RWPE1 (cell line): ENCODE measurements around the gene TDRD7.
A peak's percentile ranks its signal among the peaks of the same experiment; 100 is the strongest.

Experiments used
- CTCF ChIA-PET: fragments of 350-600 bp; sonication (Branson Sonifier 250); formaldehyde crosslinking; extraction: SDS; loops from one replicate; lab custom pipeline; 2021; lab: Yijun Ruan, JAX
- POLR2A ChIA-PET: fragments of 400-600 bp; formaldehyde crosslinking; extraction: SDS; loops from one replicate; lab custom pipeline; 2020; ENCODE audit warnings: antibody characterized with exemption; ENCODE audit not compliant: low non-redundant PET; lab: Yijun Ruan, JAX
- DNase-seq: peaks from one replicate; pipeline ENCODE4 v3.0.0; 2012; ENCODE audit warnings: low spot score
- H3K27ac ChIP-seq: fragments of 450-650 bp; 2 replicates; pipeline ENCODE4 v1.5.1; 2017
- CTCF ChIP-seq: fragments of 450-650 bp; conservative IDR thresholded peaks from 2 replicates; pipeline ENCODE4 v1.5.1; 2017; ENCODE audit warnings: low read depth, mild to moderate bottlenecking

The TDRD7 gene

GRCh38 chr9:97394881-97395280, 17.0 kb upstream of the TDRD7 start:
- H3K27ac ChIP-seq: no peak overlapping the region
- POLR2A ChIA-PET: no interaction called here
- DNase-seq: no peak
- CTCF ChIA-PET: interaction anchor here (4.2 kb wide), 1 partner anchor 8 kb away, joined by 31 read pairs; no protein-coding TSS in a partner anchor
- TF ChIP-seq CTCF: no peak

DNA sequence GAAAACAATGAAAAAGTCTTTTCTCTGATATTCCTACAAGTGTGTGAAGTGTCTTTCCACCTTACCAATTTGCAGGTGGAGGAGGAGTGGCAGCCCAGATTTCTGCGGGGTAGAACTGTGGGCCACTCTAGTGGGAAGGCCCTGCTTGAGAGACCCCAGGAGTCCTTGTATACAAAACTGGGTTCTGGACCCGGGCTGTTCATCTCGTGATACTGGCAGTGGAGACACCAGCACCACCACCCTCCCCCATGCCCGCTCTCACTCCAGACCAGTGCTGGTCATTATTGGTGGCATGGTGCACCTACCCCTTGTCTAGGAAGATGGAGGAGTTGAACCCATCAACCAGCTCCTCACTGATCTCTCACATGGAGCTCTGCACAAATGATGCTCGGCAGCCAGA, 16.2 kb upstream of the TDRD7 start:
- no peak for TF ChIP-seq CTCF
- H3K27ac ChIP-seq: no peak overlapping the region
- ChIA-PET POLR2A (no interaction called here), CTCF (interaction anchor here (4.2 kb wide), 1 partner anchor 9 kb away, joined by 31 read pairs; no protein-coding TSS in a partner anchor)
- no peak for DNase-seq

- no peak for DNase-seq
- POLR2A ChIA-PET: no interaction called here
These were observed 15.6 kb upstream of the TDRD7 start for GRCh38 chr9:97396256-97396655.

GRCh38 chr9:97397220-97397619, 14.7 kb upstream of the TDRD7 start:
- no peak for TF ChIP-seq CTCF
- no peak overlapping the region for H3K27ac ChIP-seq
- ChIA-PET POLR2A (no interaction called here), CTCF (interaction anchor here (1.1 to 4.2 kb wide), 2 partner anchors 10 to 540 kb away, joined by 5 to 31 read pairs; no protein-coding TSS in a partner anchor)
- DNase-seq: no peak

More at GRCh38 chr9:97396256-97396655, 15.6 kb upstream of the TDRD7 start:
- CTCF ChIA-PET: interaction anchor here (0.7 to 4.2 kb wide), 2 partner anchors 9 to 10 kb away, joined by 3 to 31 read pairs; no protein-coding TSS in a partner anchor
- TF ChIP-seq CTCF: no peak
- H3K27ac ChIP-seq: no peak overlapping the region

GRCh38 chr9:97398999-97399758, 12.7 kb upstream of the TDRD7 start:
- H3K27ac ChIP-seq: no peak overlapping the region
- DNase-seq: peak; percentile 100
- peak; percentile 98 for TF ChIP-seq CTCF
- ChIA-PET CTCF (interaction anchor here (0.6 to 4.2 kb wide), 11 partner anchors 9 to 542 kb away, joined by 3 to 31 read pairs (median 3); no protein-coding TSS in a partner anchor), POLR2A (no interaction called here)

- CTCF ChIA-PET: interaction anchor here (0.6 to 3.1 kb wide), 3 partner anchors 17 to 79 kb away, joined by 3 to 18 read pairs (median 4); no protein-coding TSS in a partner anchor
These were observed 8.1 kb upstream of the TDRD7 start for GRCh38 chr9:97403746-97404316.

More at GRCh38 chr9:97403746-97404316, 8.1 kb upstream of the TDRD7 start:
- DNase-seq: no peak
- POLR2A ChIA-PET: no interaction called here
- TF ChIP-seq CTCF: no peak
- no peak overlapping the region for H3K27ac ChIP-seq
